ENCODE data around the gene KLRK1. TPM values are rescaled to one million over a fixed set of nuclear protein-coding genes. Genes with fewer than 3 reads are reported as not detected.
"Not testable (repeated sequence)": the region's sequence is repeated elsewhere in the genome, so short reads cannot be mapped to it uniquely, and the experiment has no call there.

Gene KLRK1
- total and polyA plus RNA-seq, 4 donors = 0.98 to 4.0 (median 1.4) TPM

GRCh38 chr12:10341892-10342509, 47.8 kb downstream of the KLRK1 start:
- no peak for DNase-seq (ENCODE audit: low spot score)
- Histone ChIP-seq H3K4me1 (ENCODE audit: control insufficient read depth in 4 of 4, insufficient read depth in 4 of 4, low read length in 3 of 4) (no peaks in the 10 kb centered on the region), H3K9ac (ENCODE audit: low read depth in 1 of 2, low read length in 2 of 2) (no peak overlapping the region), H3K9me3 (ENCODE audit: control insufficient read depth in 4 of 4, low read length in 3 of 4) (no peaks in the 10 kb centered on the region), H3K4me3 (ENCODE audit: low read depth in 1 of 3, low read length in 3 of 3) (no peak overlapping the region), H3K27me3 (ENCODE audit: control insufficient read depth in 4 of 4, insufficient read depth in 4 of 4, low read length in 3 of 4) (no peaks in the 10 kb centered on the region), H3K36me3 (ENCODE audit: control insufficient read depth in 4 of 4, insufficient read depth in 3 of 4, low read depth in 1 of 4, low read length in 3 of 4) (no peaks in the 10 kb centered on the region), H3K27ac (ENCODE audit: low read depth in 1 of 2, low read length in 2 of 2) (no peak overlapping the region)
- TF ChIP-seq REST (IDR thresholded peaks at IDR 0.05) (no peak), SP1 (IDR thresholded peaks at IDR 0.05) (no peak), TAF1 (conservative IDR thresholded peaks at IDR 0.05) (no peak), MAX (IDR thresholded peaks at IDR 0.05) (no peak), ZBTB33 (IDR thresholded peaks at IDR 0.05) (no peak), RAD21 (IDR thresholded peaks at IDR 0.05) (no peak), YY1 (IDR thresholded peaks at IDR 0.05) (no peak), FOXA1 (IDR thresholded peaks at IDR 0.05) (no peak), NR2F2 (IDR thresholded peaks at IDR 0.05) (no peak), FOXA2 (IDR thresholded peaks at IDR 0.05) (no peak), ATF3 (IDR thresholded peaks at IDR 0.05) (no peak), EGR1 (IDR thresholded peaks at IDR 0.05; ENCODE audit: low read depth in 2 of 2) (no peak), CTCF (IDR thresholded peaks at IDR 0.05; ENCODE audit: low read depth, low read length, missing input control) (no peak), RXRA (IDR thresholded peaks at IDR 0.05) (no peak), GABPA (IDR thresholded peaks at IDR 0.05 in 1 of 2, conservative IDR thresholded peaks at IDR 0.05 in 1 of 2) (no peak), JUND (IDR thresholded peaks at IDR 0.05) (no peak), HNF4A (conservative IDR thresholded peaks at IDR 0.05) (no peak), HNF4G (IDR thresholded peaks at IDR 0.05) (no peak)
- 92% methylated on average over 1 of the region's 1 CpG for WGBS

- 74% methylated on average over 2 of the region's 2 CpGs for WGBS
- not testable (repeated sequence) for DNase-seq (ENCODE audit: low spot score); H3K36me3 ChIP-seq (ENCODE audit: control insufficient read depth in 4 of 4, insufficient read depth in 3 of 4, low read depth in 1 of 4, low read length in 3 of 4); H3K27ac ChIP-seq (ENCODE audit: low read depth in 1 of 2, low read length in 2 of 2); H3K9me3 ChIP-seq (ENCODE audit: control insufficient read depth in 4 of 4, low read length in 3 of 4); H3K4me3 ChIP-seq (ENCODE audit: low read depth in 1 of 3, low read length in 3 of 3); H3K9ac ChIP-seq (ENCODE audit: low read depth in 1 of 2, low read length in 2 of 2); H3K4me1 ChIP-seq (ENCODE audit: control insufficient read depth in 4 of 4, insufficient read depth in 4 of 4, low read length in 3 of 4); H3K27me3 ChIP-seq (ENCODE audit: control insufficient read depth in 4 of 4, insufficient read depth in 4 of 4, low read length in 3 of 4)
Observed at GRCh38 chr12:10340946-10341345, 48.9 kb downstream of the KLRK1 start.
